ENCODE measurements around the gene ADARB1. TPM values are rescaled to one million over a fixed set of nuclear protein-coding genes. Genes with fewer than 3 reads are reported as not detected.

Gene ADARB1
- polyA plus RNA-seq, 1 of the 3 experiments (the other 2 are of a cell fraction): 7.8 TPM

DNA sequence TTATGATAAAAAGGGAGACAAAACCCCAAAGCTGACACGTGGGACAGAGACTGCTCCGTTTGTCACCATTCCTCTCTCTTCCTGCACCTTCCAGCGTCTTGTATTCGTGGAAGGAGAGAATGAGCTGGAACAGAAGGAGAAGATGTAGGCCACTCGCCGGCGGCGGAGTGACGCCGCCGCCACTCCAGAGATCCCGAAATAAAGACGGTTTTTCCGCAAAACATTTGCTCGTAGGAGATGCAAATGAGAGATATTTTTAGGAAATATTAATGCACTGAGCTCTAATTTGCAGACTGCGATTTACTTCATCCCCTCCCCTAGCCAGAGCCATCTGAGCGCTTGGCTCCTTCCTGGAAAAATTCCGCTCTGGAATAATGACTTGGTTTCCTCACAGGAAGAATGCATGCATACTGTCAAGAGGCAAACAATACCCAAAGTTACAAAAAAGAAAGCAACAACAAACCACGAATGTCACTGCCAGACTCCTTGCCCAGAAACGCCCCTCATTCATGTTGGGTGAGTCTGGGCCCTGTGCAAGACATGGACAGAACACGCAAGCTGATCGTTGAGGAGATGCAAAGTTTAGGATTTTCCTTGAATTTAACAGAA is 18.0 kb upstream of the ADARB1 start:
- Histone ChIP-seq H3F3A (replicated peaks; ENCODE audit: insufficient read depth) (no peaks in the 10 kb centered on the region), H3K27ac (ENCODE audit: low read depth in 2 of 2, low read length in 1 of 2) (no peak overlapping the region), H3K9me3 (no peaks in the 10 kb centered on the region), H4K20me1 (ENCODE audit: insufficient read depth) (no peaks in the 10 kb centered on the region), H2AFZ (ENCODE audit: low read depth) (no peak overlapping the region), H3K79me2 (ENCODE audit: insufficient read depth) (no peaks in the 10 kb centered on the region), H3K36me3 (replicated peaks in 1 of 2; ENCODE audit: control insufficient read depth in 1 of 2, insufficient read depth in 2 of 2, low read length in 1 of 2) (no peaks in the 10 kb centered on the region), H3K9me2 (no peaks in the 10 kb centered on the region), H3K27me3 (ENCODE audit: insufficient read depth) (no peaks in the 10 kb centered on the region), H3K9ac (no peak overlapping the region), H3K4me1 (ENCODE audit: control insufficient read depth in 1 of 2, insufficient read depth in 2 of 2, low read depth in 1 of 2, low read length in 1 of 2) (peaks cover 6% of the 10 kb centered on the region in 2 experiments; a peak in 2 of 4 replicates), H3K4me3 (ENCODE audit: low read depth in 2 of 2, low read length in 1 of 2) (no peak overlapping the region), H3K4me2 (no peak overlapping the region)
- CTCF ChIA-PET: no interaction called here
- WGBS (ENCODE audit: low lambda C conversion rate): 80% methylated on average over 22 of the region's 22 CpGs
- POLR2A ChIA-PET: no interaction called here
- no peak for DNase-seq
- no peak for TF ChIP-seq NFIC (IDR thresholded peaks at IDR 0.05; ENCODE audit: borderline replicate concordance)
- TF ChIP-seq, protein P1, sequence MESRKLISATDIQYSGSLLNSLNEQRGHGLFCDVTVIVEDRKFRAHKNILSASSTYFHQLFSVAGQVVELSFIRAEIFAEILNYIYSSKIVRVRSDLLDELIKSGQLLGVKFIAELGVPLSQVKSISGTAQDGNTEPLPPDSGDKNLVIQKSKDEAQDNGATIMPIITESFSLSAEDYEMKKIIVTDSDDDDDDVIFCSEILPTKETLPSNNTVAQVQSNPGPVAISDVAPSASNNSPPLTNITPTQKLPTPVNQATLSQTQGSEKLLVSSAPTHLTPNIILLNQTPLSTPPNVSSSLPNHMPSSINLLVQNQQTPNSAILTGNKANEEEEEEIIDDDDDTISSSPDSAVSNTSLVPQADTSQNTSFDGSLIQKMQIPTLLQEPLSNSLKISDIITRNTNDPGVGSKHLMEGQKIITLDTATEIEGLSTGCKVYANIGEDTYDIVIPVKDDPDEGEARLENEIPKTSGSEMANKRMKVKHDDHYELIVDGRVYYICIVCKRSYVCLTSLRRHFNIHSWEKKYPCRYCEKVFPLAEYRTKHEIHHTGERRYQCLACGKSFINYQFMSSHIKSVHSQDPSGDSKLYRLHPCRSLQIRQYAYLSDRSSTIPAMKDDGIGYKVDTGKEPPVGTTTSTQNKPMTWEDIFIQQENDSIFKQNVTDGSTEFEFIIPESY (IDR thresholded peaks at IDR 0.05; ENCODE audit: borderline replicate concordance, low read depth): no peak
- TF ChIP-seq TEAD4 (IDR thresholded peaks at IDR 0.05; ENCODE audit: borderline replicate concordance, insufficient read depth): no peak
- TF ChIP-seq, protein P2, sequence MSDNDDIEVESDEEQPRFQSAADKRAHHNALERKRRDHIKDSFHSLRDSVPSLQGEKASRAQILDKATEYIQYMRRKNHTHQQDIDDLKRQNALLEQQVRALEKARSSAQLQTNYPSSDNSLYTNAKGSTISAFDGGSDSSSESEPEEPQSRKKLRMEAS (IDR thresholded peaks at IDR 0.05; ENCODE audit: low read depth): no peak
- TF ChIP-seq MXI1 (IDR thresholded peaks at IDR 0.05; ENCODE audit: low read depth, low read length): no peak
- TF ChIP-seq YY1 (IDR thresholded peaks at IDR 0.05; ENCODE audit: low read depth): no peak
- TF ChIP-seq EP300 (IDR thresholded peaks at IDR 0.05; ENCODE audit: borderline replicate concordance in 1 of 2, low read depth in 1 of 2, low read length in 1 of 2): no peak
- no peak for TF ChIP-seq TAF1 (IDR thresholded peaks at IDR 0.05; ENCODE audit: borderline replicate concordance, low read depth, low read length)
- no peak for TF ChIP-seq EZH2phosphoT487 (IDR thresholded peaks at IDR 0.05; ENCODE audit: borderline replicate concordance, low read depth)
- no peak for TF ChIP-seq FOXJ3 (CRISPR knock-in tag; IDR thresholded peaks at IDR 0.05)
- TF ChIP-seq CHD2 (IDR thresholded peaks at IDR 0.05; ENCODE audit: low read length, partially characterized antibody): no peak
- no peak for TF ChIP-seq GATA2 (CRISPR knock-in tag; IDR thresholded peaks at IDR 0.05)
- no peak for TF ChIP-seq JUND (IDR thresholded peaks at IDR 0.05)
- no peak for TF ChIP-seq SMC3 (IDR thresholded peaks at IDR 0.05; ENCODE audit: low read depth, low read length)
- TF ChIP-seq, protein P3, sequence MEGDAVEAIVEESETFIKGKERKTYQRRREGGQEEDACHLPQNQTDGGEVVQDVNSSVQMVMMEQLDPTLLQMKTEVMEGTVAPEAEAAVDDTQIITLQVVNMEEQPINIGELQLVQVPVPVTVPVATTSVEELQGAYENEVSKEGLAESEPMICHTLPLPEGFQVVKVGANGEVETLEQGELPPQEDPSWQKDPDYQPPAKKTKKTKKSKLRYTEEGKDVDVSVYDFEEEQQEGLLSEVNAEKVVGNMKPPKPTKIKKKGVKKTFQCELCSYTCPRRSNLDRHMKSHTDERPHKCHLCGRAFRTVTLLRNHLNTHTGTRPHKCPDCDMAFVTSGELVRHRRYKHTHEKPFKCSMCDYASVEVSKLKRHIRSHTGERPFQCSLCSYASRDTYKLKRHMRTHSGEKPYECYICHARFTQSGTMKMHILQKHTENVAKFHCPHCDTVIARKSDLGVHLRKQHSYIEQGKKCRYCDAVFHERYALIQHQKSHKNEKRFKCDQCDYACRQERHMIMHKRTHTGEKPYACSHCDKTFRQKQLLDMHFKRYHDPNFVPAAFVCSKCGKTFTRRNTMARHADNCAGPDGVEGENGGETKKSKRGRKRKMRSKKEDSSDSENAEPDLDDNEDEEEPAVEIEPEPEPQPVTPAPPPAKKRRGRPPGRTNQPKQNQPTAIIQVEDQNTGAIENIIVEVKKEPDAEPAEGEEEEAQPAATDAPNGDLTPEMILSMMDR (IDR thresholded peaks at IDR 0.05): no peak
- no peak for TF ChIP-seq RAD21 (IDR thresholded peaks at IDR 0.05; ENCODE audit: low read length)
- no peak for TF ChIP-seq RXRA (IDR thresholded peaks at IDR 0.05; ENCODE audit: borderline replicate concordance, low read depth)
